Activated CD4-positive, alpha-beta T cell treated with anti-CD3 and anti-CD28 coated beads, Interleukin-2, Interleukin-4, amounts not matched to agents 100 ng/mL and 50 ng/mL, durations not matched to agents 16 hours and 8 hours (primary cell): ENCODE measurements around the gene MMP1.

ENCODE experiments used
- DNase-seq: peaks from one replicate; pipeline ENCODE4 v3.0.0-alpha.2; 2020; ENCODE audit warnings: low spot score

The MMP1 gene

GRCh38 chr11:102806296-102806695, 8.3 kb upstream of the MMP1 start:
- no peak for DNase-seq

- DNase-seq = no peak
These were observed 4.4 kb upstream of the MMP1 start for GRCh38 chr11:102802341-102802740.

GRCh38 chr11:102800767-102801166, 2.8 kb upstream of the MMP1 start:
- DNase-seq = no peak

- DNase-seq = no peak
These were observed 1.9 kb upstream of the MMP1 start for GRCh38 chr11:102799681-102800340.

- peak; percentile 37 for DNase-seq
These were observed 3.6 kb downstream of the MMP1 start for GRCh38 chr11:102794382-102794781.

GRCh38 chr11:102793677-102794290, 4.2 kb downstream of the MMP1 start:
- DNase-seq = no peak

- DNase-seq = no peak
These were observed 5.4 kb downstream of the MMP1 start for GRCh38 chr11:102792604-102793003.

- DNase-seq = no peak
These were observed 6.5 kb downstream of the MMP1 start for GRCh38 chr11:102791271-102792036.

GRCh38 chr11:102788334-102788995, 9.5 kb downstream of the MMP1 start:
- no peak for DNase-seq

- DNase-seq = no peak
These were observed 13.6 kb downstream of the MMP1 start for GRCh38 chr11:102784380-102784779.

- DNase-seq = no peak
These were observed 14.2 kb downstream of the MMP1 start for GRCh38 chr11:102783720-102784119.

GRCh38 chr11:102783016-102783415, 14.9 kb downstream of the MMP1 start:
- DNase-seq = no peak

- DNase-seq = no peak
These were observed 16.3 kb downstream of the MMP1 start for GRCh38 chr11:102781676-102782075.

GRCh38 chr11:102780491-102780918, 17.5 kb downstream of the MMP1 start, which contains the start of gene MMP10:
TSS of gene MMP10 (minus strand) at chr11:102780628. CDS start at chr11:102780591, 37 bp downstream.
- no peak for DNase-seq

- no peak for DNase-seq
These were observed 21.5 kb downstream of the MMP1 start for GRCh38 chr11:102776454-102776853.

- no peak for DNase-seq
These were observed 24.6 kb downstream of the MMP1 start for GRCh38 chr11:102773386-102773785.

- DNase-seq = no peak
These were observed 26.6 kb downstream of the MMP1 start for GRCh38 chr11:102771351-102771750.

GRCh38 chr11:102770191-102770590, 27.8 kb downstream of the MMP1 start:
- DNase-seq = no peak

GRCh38 chr11:102767800-102768199, 30.2 kb downstream of the MMP1 start:
- no peak for DNase-seq

- no peak for DNase-seq
These were observed 34.5 kb downstream of the MMP1 start for GRCh38 chr11:102763440-102763839.

- DNase-seq = no peak
These were observed 35.6 kb downstream of the MMP1 start for GRCh38 chr11:102762361-102762767.

- DNase-seq = no peak
These were observed 36.2 kb downstream of the MMP1 start for GRCh38 chr11:102761646-102762238.
